Measurements from ENCODE around the gene IKBKE. TPM values are rescaled to one million over a fixed set of nuclear protein-coding genes. Genes with fewer than 3 reads are reported as not detected.

Gene IKBKE
- total RNA-seq, 1 donor from 2014 or later: 6.3 TPM

- no peak overlapping the region for H3K4me3 ChIP-seq
- intact Hi-C loops (cut with DNase I): no loop called here
- H3K36me3 ChIP-seq: peaks cover 0 to 4% of the 10 kb centered on the region in 2 donors
- H3K27me3 ChIP-seq: no peaks in the 10 kb centered on the region
- TF ChIP-seq CTCF (IDR thresholded peaks at IDR 0.05): no peak
- H3K27ac ChIP-seq: no peak overlapping the region
- H3K4me1 ChIP-seq: peaks cover 0 to 14% of the 10 kb centered on the region in 2 donors
- DNase-seq (ENCODE audit: low spot score in 2 of 2): no peak
- no peaks in the 10 kb centered on the region for H3K9me3 ChIP-seq
Observed at GRCh38 chr1:206535853-206536188, 65.5 kb downstream of the IKBKE start.

- Histone ChIP-seq H3K27me3 (no peaks in the 10 kb centered on the region), H3K36me3 (peaks cover 0 to 4% of the 10 kb centered on the region in 2 donors), H3K27ac (no peak overlapping the region), H3K4me1 (peaks cover 0 to 20% of the 10 kb centered on the region in 2 donors), H3K4me3 (no peak overlapping the region), H3K9me3 (no peaks in the 10 kb centered on the region)
- no peak for DNase-seq (ENCODE audit: low spot score in 2 of 2)
- intact Hi-C loops (cut with DNase I): no loop called here
- TF ChIP-seq CTCF (IDR thresholded peaks at IDR 0.05): no peak
Observed at GRCh38 chr1:206537141-206537540, 66.9 kb downstream of the IKBKE start.

GRCh38 chr1:206538086-206538770 lies 68.0 kb downstream of the IKBKE start:
- H3K4me3 ChIP-seq: no peak overlapping the region
- H3K4me1 ChIP-seq: peaks cover 0 to 20% of the 10 kb centered on the region in 2 donors
- H3K36me3 ChIP-seq: peaks cover 0 to 4% of the 10 kb centered on the region in 2 donors
- intact Hi-C loops (cut with DNase I): no loop called here
- no peak overlapping the region for H3K27ac ChIP-seq
- H3K9me3 ChIP-seq: no peaks in the 10 kb centered on the region
- no peak for TF ChIP-seq CTCF (IDR thresholded peaks at IDR 0.05)
- no peak for DNase-seq (ENCODE audit: low spot score in 2 of 2)
- no peaks in the 10 kb centered on the region for H3K27me3 ChIP-seq

GRCh38 chr1:206538901-206539640 lies 68.8 kb downstream of the IKBKE start:
- H3K27me3 ChIP-seq: no peaks in the 10 kb centered on the region
- H3K4me3 ChIP-seq: no peak overlapping the region
- no peaks in the 10 kb centered on the region for H3K9me3 ChIP-seq
- TF ChIP-seq CTCF (IDR thresholded peaks at IDR 0.05): no peak
- H3K27ac ChIP-seq: peak overlapping the region in 1 of 2 donors; percentile 84
- DNase-seq (ENCODE audit: low spot score in 2 of 2): no peak
- H3K4me1 ChIP-seq: peaks cover 0 to 20% of the 10 kb centered on the region in 2 donors
- peaks cover 0 to 4% of the 10 kb centered on the region in 2 donors for H3K36me3 ChIP-seq
- intact Hi-C loops (cut with DNase I): no loop called here

- Histone ChIP-seq H3K4me3 (peak overlapping the region in 1 of 2 donors; percentile 28), H3K9me3 (no peaks in the 10 kb centered on the region), H3K36me3 (peaks cover 0 to 4% of the 10 kb centered on the region in 2 donors), H3K27ac (peak overlapping the region; percentile 84), H3K4me1 (peaks cover 0 to 20% of the 10 kb centered on the region in 2 donors), H3K27me3 (no peaks in the 10 kb centered on the region)
- DNase-seq (ENCODE audit: low spot score in 2 of 2): peak in 1 of 2 donors; percentile 82
- no peak for TF ChIP-seq CTCF (IDR thresholded peaks at IDR 0.05)
- intact Hi-C loops (cut with DNase I): loop anchor here (1.0 to 5.0 kb wide), 2 partner anchors 33 to 50 kb away; partner anchors contain the start of gene RASSF5
Observed at GRCh38 chr1:206540044-206540780, 69.9 kb downstream of the IKBKE start.
